GM12864 (cell line): ENCODE results near the gene MAP1LC3A.

ENCODE experiments used
- DNase-seq: peaks from one replicate; pipeline ENCODE4 v3.0.0-alpha.2; 2011; ENCODE audit warnings: low read depth
- H3K4me3 ChIP-seq: 2 replicates; pipeline ENCODE4 v1.5.1; 2011; ENCODE audit warnings: mild to moderate bottlenecking, low read depth, low read length, control low read depth
- CTCF ChIP-seq: IDR thresholded peaks from 2 replicates; pipeline ENCODE4 v1.5.1; 2011; ENCODE audit warnings: low read depth, mild to moderate bottlenecking, moderate library complexity, low read length, control low read depth, inconsistent platforms; ENCODE audit errors: missing control alignments

The MAP1LC3A gene

GRCh38 chr20:34567892-34568865 is 9.7 kb downstream of the MAP1LC3A start:
- DNase-seq: no peak
- no peak overlapping the region for H3K4me3 ChIP-seq
- TF ChIP-seq CTCF: no peak

- DNase-seq: no peak
- no peak for TF ChIP-seq CTCF
- no peak overlapping the region for H3K4me3 ChIP-seq
Measured at GRCh38 chr20:34569598-34569997, 11.1 kb downstream of the MAP1LC3A start.

GRCh38 chr20:34570859-34571306 is 12.4 kb downstream of the MAP1LC3A start:
- TF ChIP-seq CTCF: no peak
- DNase-seq: no peak
- no peak overlapping the region for H3K4me3 ChIP-seq

GRCh38 chr20:34571753-34572152 is 13.2 kb downstream of the MAP1LC3A start:
- no peak for TF ChIP-seq CTCF
- DNase-seq: no peak
- H3K4me3 ChIP-seq: no peak overlapping the region

GRCh38 chr20:34573541-34574300 is 15.2 kb downstream of the MAP1LC3A start:
- no peak for TF ChIP-seq CTCF

GRCh38 chr20:34574426-34574825 is 15.9 kb downstream of the MAP1LC3A start:
- no peak for DNase-seq
- no peak for TF ChIP-seq CTCF
- H3K4me3 ChIP-seq: no peak overlapping the region

More at GRCh38 chr20:34573541-34574300, 15.2 kb downstream of the MAP1LC3A start:
- no peak for DNase-seq
- H3K4me3 ChIP-seq: no peak overlapping the region
